ENCODE measurements around the gene ERICH6B.
"Not testable (repeated sequence)": the region's sequence is repeated elsewhere in the genome, so short reads cannot be mapped to it uniquely, and the experiment has no call there.

Gene ERICH6B

DNA sequence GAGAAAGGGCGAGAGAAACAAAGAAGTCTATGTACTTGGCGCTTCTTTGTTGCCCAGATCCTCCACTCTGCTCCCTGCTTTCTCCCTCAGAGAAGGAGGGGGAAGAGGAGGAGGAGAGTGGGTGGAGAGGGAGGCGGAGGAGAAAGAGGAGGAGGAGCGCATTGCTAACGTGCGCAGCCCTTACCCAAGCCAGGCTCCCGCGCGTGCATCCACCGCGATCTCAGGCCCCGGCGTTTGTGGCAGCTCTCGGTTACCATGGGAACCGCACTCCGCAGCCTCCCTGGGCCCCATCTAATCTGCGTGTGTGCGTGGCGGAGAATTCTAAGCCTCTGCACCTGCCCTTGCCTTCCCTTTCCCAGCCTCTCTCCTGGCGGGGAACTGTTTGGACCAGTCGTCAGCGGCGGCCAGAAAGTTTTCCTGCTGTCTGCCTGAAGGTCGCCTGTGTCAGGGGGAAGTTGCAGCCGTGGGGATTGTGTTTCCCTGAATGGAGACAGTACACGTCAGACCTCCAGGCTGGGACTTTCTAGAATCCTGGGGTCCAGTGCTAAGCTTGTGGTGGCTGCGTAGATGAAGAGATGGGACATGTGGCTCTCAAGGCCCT, at the start of gene ERICH6B:
ERICH6B (minus strand) TSS at position 239 of the 601 bp plus-strand sequence. CDS start 18,734 bp downstream, outside the sequence.
- H3K4me3 ChIP-seq (ENCODE audit: low read depth in 1 of 2, low read length in 2 of 2): no peak within 1 kb of the TSS
- H3K4me1 ChIP-seq (ENCODE audit: control insufficient read depth in 1 of 2, insufficient read depth in 2 of 2, low read length in 2 of 2): no peaks in the 10 kb centered on the region
- peaks cover 16 to 28% of the 10 kb centered on the region in 2 donors for H3K27me3 ChIP-seq (ENCODE audit: control insufficient read depth in 1 of 2, insufficient read depth in 2 of 2, low read length in 2 of 2)
- H3K9me3 ChIP-seq (ENCODE audit: control insufficient read depth in 1 of 2, low read length in 2 of 2): no peaks in the 10 kb centered on the region
- no peak within 1 kb of the TSS for H3K9ac ChIP-seq (ENCODE audit: low read depth in 1 of 2, low read length in 2 of 2)
- no peak within 1 kb of the TSS for H3K27ac ChIP-seq (ENCODE audit: low read depth, low read length)
- no peaks in the 10 kb centered on the region for H3K36me3 ChIP-seq (ENCODE audit: control insufficient read depth in 1 of 2, insufficient read depth in 2 of 2, low read length in 2 of 2)

DNA sequence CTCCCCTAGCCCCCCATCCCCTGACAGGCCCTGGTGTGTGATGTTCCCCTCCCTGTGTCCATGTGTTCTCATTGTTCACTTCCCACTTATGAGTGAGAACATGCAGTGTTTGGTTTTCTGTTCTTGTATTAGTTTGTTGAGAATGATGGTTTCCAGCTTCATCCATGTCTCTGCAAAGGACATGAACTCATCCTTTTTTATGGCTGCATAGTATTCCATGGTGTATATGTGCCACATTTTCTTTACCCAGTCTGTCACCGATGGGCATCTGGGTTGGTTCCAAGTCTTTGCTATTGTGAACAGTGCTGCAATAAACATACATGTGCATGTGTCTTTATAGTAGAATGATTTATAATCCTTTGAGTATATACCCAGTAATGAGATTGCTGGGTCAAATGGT, 47.4 kb upstream of the ERICH6B start:
- H3K4me1 ChIP-seq (ENCODE audit: control insufficient read depth in 1 of 2, insufficient read depth in 2 of 2, low read length in 2 of 2); H3K9ac ChIP-seq (ENCODE audit: low read depth in 1 of 2, low read length in 2 of 2); H3K36me3 ChIP-seq (ENCODE audit: control insufficient read depth in 1 of 2, insufficient read depth in 2 of 2, low read length in 2 of 2); H3K4me3 ChIP-seq (ENCODE audit: low read depth in 1 of 2, low read length in 2 of 2); H3K9me3 ChIP-seq (ENCODE audit: control insufficient read depth in 1 of 2, low read length in 2 of 2); H3K27me3 ChIP-seq (ENCODE audit: control insufficient read depth in 1 of 2, insufficient read depth in 2 of 2, low read length in 2 of 2); H3K27ac ChIP-seq (ENCODE audit: low read depth, low read length): not testable (repeated sequence)

GRCh38 chr13:45662162-45662561, 46.6 kb upstream of the ERICH6B start:
- Histone ChIP-seq H3K27me3 (ENCODE audit: control insufficient read depth in 1 of 2, insufficient read depth in 2 of 2, low read length in 2 of 2) (no peaks in the 10 kb centered on the region), H3K9me3 (ENCODE audit: control insufficient read depth in 1 of 2, low read length in 2 of 2) (no peaks in the 10 kb centered on the region), H3K4me3 (ENCODE audit: low read depth in 1 of 2, low read length in 2 of 2) (no peak overlapping the region), H3K4me1 (ENCODE audit: control insufficient read depth in 1 of 2, insufficient read depth in 2 of 2, low read length in 2 of 2) (no peaks in the 10 kb centered on the region), H3K36me3 (ENCODE audit: control insufficient read depth in 1 of 2, insufficient read depth in 2 of 2, low read length in 2 of 2) (no peaks in the 10 kb centered on the region), H3K27ac (ENCODE audit: low read depth, low read length) (no peak overlapping the region), H3K9ac (ENCODE audit: low read depth in 1 of 2, low read length in 2 of 2) (no peak overlapping the region)

GRCh38 chr13:45660458-45660857, 44.9 kb upstream of the ERICH6B start:
- not testable (repeated sequence) for H3K36me3 ChIP-seq (ENCODE audit: control insufficient read depth in 1 of 2, insufficient read depth in 2 of 2, low read length in 2 of 2); H3K4me1 ChIP-seq (ENCODE audit: control insufficient read depth in 1 of 2, insufficient read depth in 2 of 2, low read length in 2 of 2); H3K9ac ChIP-seq (ENCODE audit: low read depth in 1 of 2, low read length in 2 of 2); H3K9me3 ChIP-seq (ENCODE audit: control insufficient read depth in 1 of 2, low read length in 2 of 2); H3K27ac ChIP-seq (ENCODE audit: low read depth, low read length); H3K4me3 ChIP-seq (ENCODE audit: low read depth in 1 of 2, low read length in 2 of 2); H3K27me3 ChIP-seq (ENCODE audit: control insufficient read depth in 1 of 2, insufficient read depth in 2 of 2, low read length in 2 of 2)

GRCh38 chr13:45659536-45659935, 44.0 kb upstream of the ERICH6B start:
- no peak overlapping the region for H3K9ac ChIP-seq (ENCODE audit: low read depth in 1 of 2, low read length in 2 of 2)
- no peak overlapping the region for H3K27ac ChIP-seq (ENCODE audit: low read depth, low read length)
- no peaks in the 10 kb centered on the region for H3K36me3 ChIP-seq (ENCODE audit: control insufficient read depth in 1 of 2, insufficient read depth in 2 of 2, low read length in 2 of 2)

DNA sequence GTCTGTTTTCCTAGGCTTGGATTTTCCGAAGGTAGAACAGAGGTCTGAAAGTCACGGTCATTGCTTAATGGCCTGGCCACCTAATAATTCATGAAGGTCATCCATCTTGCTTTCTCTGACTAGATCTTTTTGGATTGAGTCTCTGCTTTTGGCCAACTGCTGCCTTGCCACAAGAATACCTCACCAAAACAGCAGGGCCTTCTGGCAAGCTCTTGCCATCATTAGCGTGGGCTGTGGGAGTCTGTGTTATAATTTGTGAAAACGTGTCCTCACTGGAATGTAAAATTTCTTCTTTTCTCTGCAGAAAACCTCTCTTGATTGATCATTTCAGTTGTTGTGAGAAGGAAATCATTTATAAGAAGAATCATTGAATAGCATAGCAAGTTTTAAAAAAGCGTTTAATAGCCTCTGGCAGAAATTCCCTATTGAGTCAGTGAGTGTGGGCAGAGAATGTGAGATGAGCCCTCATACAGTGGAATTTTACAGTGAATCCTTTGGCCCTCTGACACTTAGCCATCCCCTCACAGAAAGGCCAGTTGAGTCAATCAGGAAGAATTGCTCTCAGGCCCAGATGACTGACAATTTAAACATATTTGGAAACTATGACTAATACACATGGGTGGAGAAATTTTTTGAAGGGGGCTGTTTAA, 43.2 kb upstream of the ERICH6B start:
- no peaks in the 10 kb centered on the region for H3K36me3 ChIP-seq (ENCODE audit: control insufficient read depth in 1 of 2, insufficient read depth in 2 of 2, low read length in 2 of 2)
- no peaks in the 10 kb centered on the region for H3K9me3 ChIP-seq (ENCODE audit: control insufficient read depth in 1 of 2, low read length in 2 of 2)
- no peaks in the 10 kb centered on the region for H3K4me1 ChIP-seq (ENCODE audit: control insufficient read depth in 1 of 2, insufficient read depth in 2 of 2, low read length in 2 of 2)
- no peaks in the 10 kb centered on the region for H3K27me3 ChIP-seq (ENCODE audit: control insufficient read depth in 1 of 2, insufficient read depth in 2 of 2, low read length in 2 of 2)
- H3K9ac ChIP-seq (ENCODE audit: low read depth in 1 of 2, low read length in 2 of 2): no peak overlapping the region
- no peak overlapping the region for H3K4me3 ChIP-seq (ENCODE audit: low read depth in 1 of 2, low read length in 2 of 2)
- H3K27ac ChIP-seq (ENCODE audit: low read depth, low read length): no peak overlapping the region

More at GRCh38 chr13:45659536-45659935, 44.0 kb upstream of the ERICH6B start:
- no peaks in the 10 kb centered on the region for H3K27me3 ChIP-seq (ENCODE audit: control insufficient read depth in 1 of 2, insufficient read depth in 2 of 2, low read length in 2 of 2)
- no peaks in the 10 kb centered on the region for H3K4me1 ChIP-seq (ENCODE audit: control insufficient read depth in 1 of 2, insufficient read depth in 2 of 2, low read length in 2 of 2)
- no peaks in the 10 kb centered on the region for H3K9me3 ChIP-seq (ENCODE audit: control insufficient read depth in 1 of 2, low read length in 2 of 2)
- no peak overlapping the region for H3K4me3 ChIP-seq (ENCODE audit: low read depth in 1 of 2, low read length in 2 of 2)

DNA sequence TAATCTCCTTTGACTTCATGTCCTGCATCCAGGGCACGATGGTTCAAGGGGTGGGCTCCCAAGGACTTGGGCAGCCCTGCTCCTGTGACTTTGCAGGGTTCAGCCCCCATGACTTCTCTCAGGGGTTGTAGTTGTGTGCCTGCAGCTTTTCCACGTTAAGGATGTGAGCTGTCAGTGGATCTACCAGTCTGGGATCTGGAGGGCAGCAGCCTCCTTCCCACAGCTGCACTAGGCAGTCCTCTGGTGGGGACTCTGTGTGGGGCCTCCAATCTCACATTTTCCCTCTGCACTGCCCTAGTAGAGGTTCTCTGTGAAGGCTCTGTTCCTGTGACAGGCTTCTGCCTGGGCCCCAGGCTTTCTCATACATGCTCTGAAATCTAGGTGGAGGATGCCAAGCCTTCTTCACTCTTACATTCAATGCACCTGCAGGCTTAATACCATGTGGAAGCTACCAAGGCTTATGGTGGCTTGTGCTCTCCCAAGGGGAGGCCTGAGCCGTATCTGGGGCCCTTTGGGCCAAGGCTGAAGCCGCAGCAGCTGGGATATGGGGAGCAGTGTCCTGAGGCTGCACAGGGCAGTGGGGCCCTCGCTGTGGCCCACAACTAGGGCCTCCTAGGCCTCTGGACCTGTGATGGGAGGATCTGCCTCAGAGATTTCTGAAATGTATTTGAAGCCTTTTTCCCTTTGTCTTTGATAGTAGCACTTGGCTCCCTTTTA, 39.3 kb upstream of the ERICH6B start:
- H3K4me3 ChIP-seq (ENCODE audit: low read depth in 1 of 2, low read length in 2 of 2): no peak overlapping the region
- H3K27ac ChIP-seq (ENCODE audit: low read depth, low read length): no peak overlapping the region
- no peaks in the 10 kb centered on the region for H3K9me3 ChIP-seq (ENCODE audit: control insufficient read depth in 1 of 2, low read length in 2 of 2)
- no peak overlapping the region for H3K9ac ChIP-seq (ENCODE audit: low read depth in 1 of 2, low read length in 2 of 2)
- no peaks in the 10 kb centered on the region for H3K4me1 ChIP-seq (ENCODE audit: control insufficient read depth in 1 of 2, insufficient read depth in 2 of 2, low read length in 2 of 2)
- no peaks in the 10 kb centered on the region for H3K36me3 ChIP-seq (ENCODE audit: control insufficient read depth in 1 of 2, insufficient read depth in 2 of 2, low read length in 2 of 2)
- no peaks in the 10 kb centered on the region for H3K27me3 ChIP-seq (ENCODE audit: control insufficient read depth in 1 of 2, insufficient read depth in 2 of 2, low read length in 2 of 2)

DNA sequence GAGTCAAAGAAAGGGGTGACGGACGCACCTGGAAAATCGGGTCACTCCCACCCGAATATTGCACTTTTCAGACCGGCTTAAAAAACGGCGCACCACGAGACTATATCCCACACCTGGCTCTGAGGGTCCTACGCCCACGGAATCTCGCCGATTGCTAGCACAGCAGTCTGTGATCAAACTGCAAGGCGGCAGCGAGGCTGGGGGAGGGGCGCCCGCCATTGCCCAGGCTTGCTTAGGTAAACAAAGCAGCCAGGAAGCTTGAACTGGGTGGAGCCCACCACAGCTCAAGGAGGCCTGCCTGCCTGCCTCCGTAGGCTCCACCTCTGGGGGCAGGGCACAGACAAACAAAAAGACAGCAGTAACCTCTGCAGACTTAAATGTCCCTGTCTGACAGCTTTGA, 29.7 kb upstream of the ERICH6B start:
- not testable (repeated sequence) for H3K9me3 ChIP-seq (ENCODE audit: control insufficient read depth in 1 of 2, low read length in 2 of 2); H3K4me1 ChIP-seq (ENCODE audit: control insufficient read depth in 1 of 2, insufficient read depth in 2 of 2, low read length in 2 of 2); H3K9ac ChIP-seq (ENCODE audit: low read depth in 1 of 2, low read length in 2 of 2); H3K27me3 ChIP-seq (ENCODE audit: control insufficient read depth in 1 of 2, insufficient read depth in 2 of 2, low read length in 2 of 2); H3K27ac ChIP-seq (ENCODE audit: low read depth, low read length); H3K4me3 ChIP-seq (ENCODE audit: low read depth in 1 of 2, low read length in 2 of 2); H3K36me3 ChIP-seq (ENCODE audit: control insufficient read depth in 1 of 2, insufficient read depth in 2 of 2, low read length in 2 of 2)

- H3K9me3 ChIP-seq (ENCODE audit: control insufficient read depth in 1 of 2, low read length in 2 of 2); H3K27me3 ChIP-seq (ENCODE audit: control insufficient read depth in 1 of 2, insufficient read depth in 2 of 2, low read length in 2 of 2); H3K4me3 ChIP-seq (ENCODE audit: low read depth in 1 of 2, low read length in 2 of 2); H3K27ac ChIP-seq (ENCODE audit: low read depth, low read length); H3K36me3 ChIP-seq (ENCODE audit: control insufficient read depth in 1 of 2, insufficient read depth in 2 of 2, low read length in 2 of 2); H3K9ac ChIP-seq (ENCODE audit: low read depth in 1 of 2, low read length in 2 of 2); H3K4me1 ChIP-seq (ENCODE audit: control insufficient read depth in 1 of 2, insufficient read depth in 2 of 2, low read length in 2 of 2): not testable (repeated sequence)
These were observed 26.6 kb upstream of the ERICH6B start for GRCh38 chr13:45642159-45642558.

GRCh38 chr13:45635291-45635690, 19.8 kb upstream of the ERICH6B start:
- H3K9ac ChIP-seq (ENCODE audit: low read depth in 1 of 2, low read length in 2 of 2); H3K27ac ChIP-seq (ENCODE audit: low read depth, low read length); H3K27me3 ChIP-seq (ENCODE audit: control insufficient read depth in 1 of 2, insufficient read depth in 2 of 2, low read length in 2 of 2); H3K9me3 ChIP-seq (ENCODE audit: control insufficient read depth in 1 of 2, low read length in 2 of 2); H3K4me1 ChIP-seq (ENCODE audit: control insufficient read depth in 1 of 2, insufficient read depth in 2 of 2, low read length in 2 of 2); H3K4me3 ChIP-seq (ENCODE audit: low read depth in 1 of 2, low read length in 2 of 2); H3K36me3 ChIP-seq (ENCODE audit: control insufficient read depth in 1 of 2, insufficient read depth in 2 of 2, low read length in 2 of 2): not testable (repeated sequence)
